Camera-type eye (tissue), 1 donor: ENCODE measurements around the gene PGA3. TPM values are rescaled to one million over a fixed set of nuclear protein-coding genes. Genes with fewer than 3 reads are reported as not detected.

Experiments used
- total RNA-seq: library from RNA; depleted of rRNA; stranded (reverse); fragments of >200 nt; gene quantifications from one replicate; pipeline ENCODE4 v1.2.3, GENCODE V29; 2014

The PGA3 gene
- not detected for total RNA-seq

GRCh38 chr11:61202950-61203746, at the start of gene PGA3:
PGA3 (plus strand) TSS chr11:61203515; CDS start chr11:61203565, 50 bp downstream.

GRCh38 chr11:61161190-61162091, 41.9 kb upstream of the PGA3 start, which contains the start of gene VPS37C:
VPS37C (minus strand) TSS chr11:61161426; CDS start chr11:61138829, 22,597 bp downstream.

GRCh38 chr11:61222047-61222446, 18.7 kb downstream of the PGA3 start, which contains the start of gene PGA4:
PGA4 (plus strand) TSS chr11:61222347; CDS start chr11:61222401, 54 bp downstream.

GRCh38 chr11:61240875-61241274, 37.6 kb downstream of the PGA3 start, which contains the start of gene PGA5:
PGA5 (plus strand) TSS chr11:61241175; CDS start chr11:61241227, 52 bp downstream.

Other genes with a start within 250 kb of the PGA3 start
- 0.49 TPM for gene CD6, start 231.8 kb upstream of the PGA3 start, total RNA-seq
- gene CD5, start 101.0 kb upstream of the PGA3 start, total RNA-seq, result 0.77 TPM
- gene VPS37C, start 42.1 kb upstream of the PGA3 start, total RNA-seq, result 12.5 TPM
- 1.1 TPM for gene PGA4, start 18.8 kb downstream of the PGA3 start, total RNA-seq
- not detected for gene PGA5, start 37.7 kb downstream of the PGA3 start, total RNA-seq
- gene VWCE, start 91.8 kb downstream of the PGA3 start, total RNA-seq, result 2.5 TPM
- gene DDB1, start 129.6 kb downstream of the PGA3 start, total RNA-seq, result 266 TPM
- 18.3 TPM for gene TKFC, start 129.7 kb downstream of the PGA3 start, total RNA-seq
- 16.7 TPM for gene CYB561A3, start 158.4 kb downstream of the PGA3 start, total RNA-seq
- 31.0 TPM for gene TMEM138, start 158.9 kb downstream of the PGA3 start, total RNA-seq
- 24.3 TPM for gene TMEM216, start 189.1 kb downstream of the PGA3 start, total RNA-seq
- 47.7 TPM for gene CPSF7, start 226.5 kb downstream of the PGA3 start, total RNA-seq
- 29.4 TPM for gene SDHAF2, start 226.6 kb downstream of the PGA3 start, total RNA-seq